CD4-positive, alpha-beta memory T cell (primary cell): Measurements from ENCODE around the gene IGSF9B. TPM values are rescaled to one million over a fixed set of nuclear protein-coding genes. Genes with fewer than 3 reads are reported as not detected.
A peak's percentile ranks its signal among the peaks of the same experiment; 100 is the strongest.

ENCODE experiments used
- CTCF ChIA-PET: fragments of 350-600 bp; sonication (Branson Sonifier 250); formaldehyde crosslinking; loops from one replicate; lab custom pipeline; 2021; ENCODE audit warnings: inconsistent platforms; ENCODE audit not compliant: partially characterized antibody; lab: Charles Lee
- POLR2A ChIA-PET: fragments of 350-600 bp; sonication (Branson Sonifier 250); formaldehyde crosslinking; loops from one replicate; lab custom pipeline; 2021; ENCODE audit not compliant: partially characterized antibody; lab: Charles Lee
- DNase-seq, 5 donors: peaks; one replicate each; pipeline versions ENCODE4 v3.0.0 to v3.0.0-alpha.2; 2020 to 2022; ENCODE audit warnings: mixed read lengths in 1 of 5
- H3K27ac ChIP-seq: one replicate; pipeline ENCODE4 v1.7.0; 2013; ENCODE audit warnings: low read depth, low read length
- H3K27me3 ChIP-seq: 2 replicates; pipeline ENCODE4 v1.7.0; 2013; ENCODE audit warnings: mild to moderate bottlenecking, low read length, moderate library complexity; ENCODE audit not compliant: insufficient read depth
- H3K36me3 ChIP-seq: 2 replicates; pipeline ENCODE4 v1.7.0; 2013; ENCODE audit warnings: mild to moderate bottlenecking, low read length, moderate library complexity; ENCODE audit not compliant: insufficient read depth
- H3K4me1 ChIP-seq: 2 replicates; pipeline ENCODE4 v1.7.0; 2013; ENCODE audit warnings: mild to moderate bottlenecking, low read length, moderate library complexity; ENCODE audit not compliant: insufficient read depth
- H3K4me3 ChIP-seq, 2 donors: one replicate each; pipeline ENCODE4 v1.7.0; 2013; ENCODE audit warnings: low read length in 2 of 2, mild to moderate bottlenecking in 1 of 2
- H3K9me3 ChIP-seq, 2 donors: one replicate each; pipeline ENCODE4 v1.7.0; 2013; ENCODE audit warnings: low read length in 2 of 2, control low read depth in 1 of 2; ENCODE audit not compliant: control insufficient read depth in 1 of 2
- H3K27ac Mint-ChIP-seq, 7 donors: one replicate each; pipeline ENCODE4 v1.8.0; 2020 to 2021; ENCODE audit warnings: mixed read lengths in 7 of 7, mild to moderate bottlenecking in 6 of 7, inconsistent platforms in 3 of 7, moderate library complexity in 3 of 7
- H3K27me3 Mint-ChIP-seq, 2 donors: one replicate each; pipeline ENCODE4 v1.8.0; 2020 to 2021; ENCODE audit warnings: mixed read lengths in 2 of 2
- H3K36me3 Mint-ChIP-seq, 2 donors: one replicate each; pipeline ENCODE4 v1.8.0; 2020 to 2021; ENCODE audit warnings: mixed read lengths in 2 of 2, inconsistent platforms in 1 of 2, mild to moderate bottlenecking in 1 of 2
- H3K4me1 Mint-ChIP-seq, 4 donors: one replicate each; pipeline ENCODE4 v1.8.0; 2020 to 2021; ENCODE audit warnings: mixed read lengths in 4 of 4, mild to moderate bottlenecking in 1 of 4
- H3K4me3 Mint-ChIP-seq, 8 donors: one replicate each; pipeline ENCODE4 v1.8.0; 2020 to 2021; ENCODE audit warnings: mixed read lengths in 8 of 8, mild to moderate bottlenecking in 7 of 8, moderate library complexity in 6 of 8, inconsistent platforms in 3 of 8
- H3K9me3 Mint-ChIP-seq, 8 donors: one replicate each; pipeline ENCODE4 v1.8.0; 2020 to 2021; ENCODE audit warnings: mixed read lengths in 8 of 8, mild to moderate bottlenecking in 5 of 8, inconsistent platforms in 3 of 8, moderate library complexity in 1 of 8
- intact Hi-C: fragments of 100-400 bp; cut with micrococcal nuclease; formaldehyde crosslinking; loops from one replicate; pipeline ENCODE4 v1.15.1; 2023
- polyA plus RNA-seq, 2 donors: library from polyadenylated mRNA; unstranded; fragments of 300-500 nt; fragmentation: Illumina TruSeq; gene quantifications; one replicate each; pipeline ENCODE4 v1.2.3, GENCODE V29; 2021
- total RNA-seq, 2 experiments: library from RNA; stranded (reverse); gene quantifications; one replicate each; pipeline ENCODE4 v1.2.3, GENCODE V29; 2021

IGSF9B gene
- total and polyA plus RNA-seq, 4 experiments from 2014 or later: 0.59 to 38.6 (median 19.3) TPM

GRCh38 chr11:133910101-133910500, 46.7 kb downstream of the IGSF9B start:
- intact Hi-C loops: no loop called here
- peak overlapping the region in 2 of 7 donors; percentile 45 to 54 for H3K27ac Mint-ChIP-seq
- peaks cover 7% of the 10 kb centered on the region for H3K36me3 ChIP-seq

DNA sequence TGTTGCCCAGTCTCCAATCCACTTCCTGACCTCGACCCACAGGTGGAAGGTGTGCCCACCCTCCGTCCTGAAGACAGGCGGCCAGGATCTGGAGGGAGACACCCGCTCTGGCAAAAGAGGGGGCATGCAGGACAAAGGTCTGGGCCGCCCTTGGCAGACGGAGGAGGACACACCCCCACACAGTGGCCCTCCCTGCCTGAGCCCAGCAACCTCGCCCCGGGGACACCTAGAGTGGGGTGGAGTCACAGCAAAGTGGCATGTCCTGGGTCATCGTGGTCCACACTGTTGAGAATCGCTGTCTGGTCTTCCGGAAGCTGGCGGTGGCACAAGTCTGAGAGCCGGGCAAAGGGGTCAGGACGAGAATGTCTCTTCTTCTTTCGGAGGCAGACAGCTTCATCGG, 47.9 kb downstream of the IGSF9B start:
- intact Hi-C loops: no loop called here
- no peak overlapping the region for H3K4me3 ChIP-seq
- H3K36me3 ChIP-seq: peaks cover 5% of the 10 kb centered on the region
- Mint-ChIP-seq H3K27me3 (no peaks in the 10 kb centered on the region), H3K4me1 (no peaks in the 10 kb centered on the region), H3K9me3 (no peaks in the 10 kb centered on the region), H3K27ac (no peak overlapping the region), H3K4me3 (no peak overlapping the region), H3K36me3 (peaks cover 51 to 59% of the 10 kb centered on the region in 2 donors)
- no peaks in the 10 kb centered on the region for H3K4me1 ChIP-seq
- ChIA-PET POLR2A (no interaction called here), CTCF (no interaction called here)
- H3K27ac ChIP-seq: no peak overlapping the region
- no peaks in the 10 kb centered on the region for H3K9me3 ChIP-seq
- no peak for DNase-seq
- no peaks in the 10 kb centered on the region for H3K27me3 ChIP-seq

More at GRCh38 chr11:133910101-133910500, 46.7 kb downstream of the IGSF9B start:
- no peak overlapping the region for H3K27ac ChIP-seq
- Mint-ChIP-seq H3K4me1 (no peaks in the 10 kb centered on the region), H3K36me3 (peaks cover 42 to 59% of the 10 kb centered on the region in 2 donors), H3K27me3 (no peaks in the 10 kb centered on the region), H3K9me3 (no peaks in the 10 kb centered on the region), H3K4me3 (no peak overlapping the region)
- CTCF ChIA-PET: interaction anchor here (1.3 kb wide), 1 partner anchor 141 kb away, joined by 4 read pairs; no protein-coding TSS in a partner anchor
- no peak overlapping the region for H3K4me3 ChIP-seq
- no peaks in the 10 kb centered on the region for H3K9me3 ChIP-seq
- no peaks in the 10 kb centered on the region for H3K27me3 ChIP-seq
- no peaks in the 10 kb centered on the region for H3K4me1 ChIP-seq
- POLR2A ChIA-PET: no interaction called here
- DNase-seq: no peak

GRCh38 chr11:133907841-133908241, 48.9 kb downstream of the IGSF9B start:
- Mint-ChIP-seq H3K27me3 (no peaks in the 10 kb centered on the region), H3K4me3 (peak overlapping the region in 1 of 8 donors; percentile 41), H3K36me3 (peaks cover 43 to 56% of the 10 kb centered on the region in 2 donors), H3K27ac (no peak overlapping the region), H3K4me1 (no peaks in the 10 kb centered on the region), H3K9me3 (no peaks in the 10 kb centered on the region)
- no peak overlapping the region for H3K27ac ChIP-seq
- no peaks in the 10 kb centered on the region for H3K9me3 ChIP-seq
- ChIA-PET POLR2A (no interaction called here), CTCF (interaction anchor here (0.9 kb wide), 1 partner anchor 231 kb away, joined by 3 read pairs; no protein-coding TSS in a partner anchor)
- H3K36me3 ChIP-seq: no peaks in the 10 kb centered on the region
- DNase-seq: no peak
- H3K4me3 ChIP-seq: no peak overlapping the region
- H3K4me1 ChIP-seq: no peaks in the 10 kb centered on the region
- no peaks in the 10 kb centered on the region for H3K27me3 ChIP-seq
- intact Hi-C loops: no loop called here

- Mint-ChIP-seq H3K4me1 (no peaks in the 10 kb centered on the region), H3K36me3 (peaks cover 37 to 51% of the 10 kb centered on the region in 2 donors), H3K27me3 (no peaks in the 10 kb centered on the region), H3K4me3 (no peak overlapping the region), H3K9me3 (no peaks in the 10 kb centered on the region), H3K27ac (peak overlapping the region in 1 of 7 donors; percentile 37)
- no peaks in the 10 kb centered on the region for H3K36me3 ChIP-seq
- no peak overlapping the region for H3K4me3 ChIP-seq
- H3K27ac ChIP-seq: no peak overlapping the region
- no peaks in the 10 kb centered on the region for H3K9me3 ChIP-seq
- ChIA-PET CTCF (interaction anchor here (0.9 kb wide), 1 partner anchor 232 kb away, joined by 3 read pairs; no protein-coding TSS in a partner anchor), POLR2A (no interaction called here)
- no peaks in the 10 kb centered on the region for H3K4me1 ChIP-seq
- H3K27me3 ChIP-seq: no peaks in the 10 kb centered on the region
- intact Hi-C loops: no loop called here
- DNase-seq: no peak
Observed at GRCh38 chr11:133907216-133907615, 49.6 kb downstream of the IGSF9B start.

DNA sequence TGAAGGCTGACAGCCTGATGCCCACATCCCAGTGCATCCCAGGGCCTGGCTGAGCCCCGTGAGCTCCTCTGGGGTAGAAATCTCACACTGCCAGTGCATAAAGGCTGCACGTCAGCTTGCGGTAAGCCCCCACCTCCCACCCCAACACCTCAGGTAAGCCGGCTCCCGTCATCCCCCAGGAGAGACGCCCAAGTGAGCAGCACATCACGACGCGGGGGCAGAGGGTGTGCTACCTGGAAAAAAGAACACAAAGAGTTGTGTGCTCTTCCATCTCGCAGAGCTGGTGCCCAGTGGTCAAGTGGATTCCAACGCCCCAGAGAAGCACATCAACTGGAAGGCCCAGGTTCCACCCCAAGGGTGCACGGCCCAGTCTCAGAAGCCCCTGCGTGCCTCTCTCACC, 50.0 kb downstream of the IGSF9B start:
- Mint-ChIP-seq H3K27me3 (no peaks in the 10 kb centered on the region), H3K4me1 (no peaks in the 10 kb centered on the region), H3K4me3 (no peak overlapping the region), H3K36me3 (peaks cover 35 to 47% of the 10 kb centered on the region in 2 donors), H3K9me3 (no peaks in the 10 kb centered on the region), H3K27ac (no peak overlapping the region)
- Histone ChIP-seq H3K27ac (no peak overlapping the region), H3K4me1 (no peaks in the 10 kb centered on the region), H3K4me3 (no peak overlapping the region), H3K36me3 (no peaks in the 10 kb centered on the region), H3K9me3 (no peaks in the 10 kb centered on the region), H3K27me3 (no peaks in the 10 kb centered on the region)
- ChIA-PET POLR2A (no interaction called here), CTCF (interaction anchor here (0.9 kb wide), 1 partner anchor 232 kb away, joined by 3 read pairs; no protein-coding TSS in a partner anchor)
- intact Hi-C loops: no loop called here
- DNase-seq: no peak

- H3K9me3 ChIP-seq: no peaks in the 10 kb centered on the region
- DNase-seq: no peak
- ChIA-PET POLR2A (no interaction called here), CTCF (no interaction called here)
- no peaks in the 10 kb centered on the region for H3K36me3 ChIP-seq
- no peak overlapping the region for H3K4me3 ChIP-seq
- Mint-ChIP-seq H3K27ac (no peak overlapping the region), H3K36me3 (peaks cover 35 to 42% of the 10 kb centered on the region in 2 donors), H3K4me3 (no peak overlapping the region), H3K4me1 (no peaks in the 10 kb centered on the region), H3K9me3 (no peaks in the 10 kb centered on the region), H3K27me3 (no peaks in the 10 kb centered on the region)
- no peak overlapping the region for H3K27ac ChIP-seq
- intact Hi-C loops: no loop called here
- no peaks in the 10 kb centered on the region for H3K27me3 ChIP-seq
- no peaks in the 10 kb centered on the region for H3K4me1 ChIP-seq
Observed at GRCh38 chr11:133906241-133906640, 50.5 kb downstream of the IGSF9B start.

DNA sequence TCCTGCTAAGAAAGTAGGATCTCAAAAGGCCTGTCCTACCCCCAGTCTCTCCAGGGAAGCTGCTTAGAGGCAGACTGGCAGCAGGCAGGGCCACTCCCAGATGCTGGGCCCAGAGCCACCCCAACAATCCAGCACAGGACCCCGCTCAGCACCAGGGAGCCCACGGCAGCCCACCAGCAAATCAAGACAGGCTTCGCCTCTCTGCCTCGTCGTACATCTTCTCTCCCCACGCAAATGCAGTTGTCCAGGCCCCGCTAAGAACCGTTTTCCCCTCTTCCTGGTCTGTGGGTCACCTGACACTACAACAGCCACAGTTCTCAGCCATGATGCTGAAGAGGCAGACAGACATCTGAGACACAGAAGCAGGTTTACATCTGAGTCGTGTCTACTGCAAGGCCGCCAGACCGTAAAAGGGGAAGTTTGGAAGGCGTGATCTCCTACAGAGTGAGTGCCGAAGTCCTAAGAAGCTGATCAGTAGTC, 51.1 kb downstream of the IGSF9B start:
- no peak overlapping the region for H3K4me3 Mint-ChIP-seq
- H3K4me3 ChIP-seq: no peak overlapping the region
- CTCF ChIA-PET: no interaction called here
- no peaks in the 10 kb centered on the region for H3K4me1 ChIP-seq
- no peaks in the 10 kb centered on the region for H3K9me3 ChIP-seq
- no peaks in the 10 kb centered on the region for H3K4me1 Mint-ChIP-seq
- intact Hi-C loops: no loop called here
- no peak overlapping the region for H3K27ac ChIP-seq
- no peaks in the 10 kb centered on the region for H3K36me3 ChIP-seq
- no peak for DNase-seq
- H3K36me3 Mint-ChIP-seq: peaks cover 35 to 39% of the 10 kb centered on the region in 2 donors
- no peaks in the 10 kb centered on the region for H3K27me3 ChIP-seq
- POLR2A ChIA-PET: no interaction called here
- no peak overlapping the region for H3K27ac Mint-ChIP-seq
- no peaks in the 10 kb centered on the region for H3K27me3 Mint-ChIP-seq
- no peaks in the 10 kb centered on the region for H3K9me3 Mint-ChIP-seq
